ENCODE measurements around the gene PLEKHG4B.
A peak's percentile ranks its signal among the peaks of the same experiment; 100 is the strongest.

Gene PLEKHG4B

GRCh38 chr5:180286-180918 lies 88.4 kb downstream of the PLEKHG4B start:
- in situ Hi-C loops (cut with HindIII; ENCODE audit: low pct_unique_long_range_greater_than_20kb, low sequenced_read_pairs) = no loop called here
- TF ChIP-seq JUND (IDR thresholded peaks at IDR 0.05; ENCODE audit: low read depth) = no peak
- DNase-seq (ENCODE audit: low read depth in 1 of 2, low spot score in 1 of 2) = no peak

- DNase-seq (ENCODE audit: low read depth in 1 of 2, low spot score in 1 of 2) = no peak
- in situ Hi-C loops (cut with HindIII; ENCODE audit: low pct_unique_long_range_greater_than_20kb, low sequenced_read_pairs) = no loop called here
- TF ChIP-seq JUND (IDR thresholded peaks at IDR 0.05; ENCODE audit: low read depth) = no peak
These were observed 89.2 kb downstream of the PLEKHG4B start for GRCh38 chr5:181160-181559.

GRCh38 chr5:181566-181965 lies 89.6 kb downstream of the PLEKHG4B start:
- TF ChIP-seq JUND (IDR thresholded peaks at IDR 0.05; ENCODE audit: low read depth) = no peak
- no peak for DNase-seq (ENCODE audit: low read depth in 1 of 2, low spot score in 1 of 2)
- in situ Hi-C loops (cut with HindIII; ENCODE audit: low pct_unique_long_range_greater_than_20kb, low sequenced_read_pairs) = no loop called here

DNA sequence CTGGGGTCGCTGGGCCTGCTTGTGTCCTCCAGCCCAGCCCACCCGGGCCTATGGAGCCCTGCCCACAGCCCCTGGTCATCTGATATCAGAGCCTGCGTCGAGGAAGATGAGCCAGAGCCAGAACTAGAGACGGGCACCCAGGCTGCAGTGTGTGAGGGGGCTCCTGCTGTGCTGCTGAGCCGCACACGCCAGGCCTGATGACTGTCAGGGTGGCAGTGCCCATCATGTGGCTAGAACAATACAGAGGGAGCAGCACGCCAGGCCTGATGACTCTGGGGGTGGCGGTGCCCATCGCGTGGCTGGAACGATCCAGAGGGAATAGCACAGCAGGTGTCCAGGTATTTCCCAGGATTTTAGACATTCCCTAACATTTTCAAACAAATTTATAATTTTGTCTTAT lies 90.2 kb downstream of the PLEKHG4B start:
- DNase-seq (ENCODE audit: low read depth in 1 of 2, low spot score in 1 of 2) = no peak
- in situ Hi-C loops (cut with HindIII; ENCODE audit: low pct_unique_long_range_greater_than_20kb, low sequenced_read_pairs) = no loop called here
- no peak for TF ChIP-seq JUND (IDR thresholded peaks at IDR 0.05; ENCODE audit: low read depth)

DNA sequence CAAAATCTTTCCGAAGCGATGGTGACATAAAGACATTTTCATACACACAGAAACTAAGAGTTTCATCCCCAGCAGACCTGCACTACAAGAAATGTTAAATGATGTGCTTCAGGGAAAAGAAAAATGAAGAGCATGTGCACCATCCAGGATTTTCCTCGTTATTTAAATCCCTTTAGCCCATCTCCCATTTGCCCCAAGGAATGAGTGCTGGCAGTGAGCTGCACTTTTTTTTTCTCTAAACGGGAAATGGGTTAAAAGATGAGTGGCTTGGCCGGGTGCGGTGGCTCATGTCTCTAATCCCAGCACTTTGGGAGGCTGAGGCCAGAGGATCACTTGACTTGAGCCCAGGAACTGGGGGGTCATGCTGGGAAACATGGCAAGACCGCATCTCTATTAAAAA lies 92.5 kb downstream of the PLEKHG4B start:
- no peak for TF ChIP-seq JUND (IDR thresholded peaks at IDR 0.05; ENCODE audit: low read depth)
- DNase-seq (ENCODE audit: low read depth in 1 of 2, low spot score in 1 of 2) = peak in 1 of 2 experiments; percentile 78
- in situ Hi-C loops (cut with HindIII; ENCODE audit: low pct_unique_long_range_greater_than_20kb, low sequenced_read_pairs) = no loop called here

DNA sequence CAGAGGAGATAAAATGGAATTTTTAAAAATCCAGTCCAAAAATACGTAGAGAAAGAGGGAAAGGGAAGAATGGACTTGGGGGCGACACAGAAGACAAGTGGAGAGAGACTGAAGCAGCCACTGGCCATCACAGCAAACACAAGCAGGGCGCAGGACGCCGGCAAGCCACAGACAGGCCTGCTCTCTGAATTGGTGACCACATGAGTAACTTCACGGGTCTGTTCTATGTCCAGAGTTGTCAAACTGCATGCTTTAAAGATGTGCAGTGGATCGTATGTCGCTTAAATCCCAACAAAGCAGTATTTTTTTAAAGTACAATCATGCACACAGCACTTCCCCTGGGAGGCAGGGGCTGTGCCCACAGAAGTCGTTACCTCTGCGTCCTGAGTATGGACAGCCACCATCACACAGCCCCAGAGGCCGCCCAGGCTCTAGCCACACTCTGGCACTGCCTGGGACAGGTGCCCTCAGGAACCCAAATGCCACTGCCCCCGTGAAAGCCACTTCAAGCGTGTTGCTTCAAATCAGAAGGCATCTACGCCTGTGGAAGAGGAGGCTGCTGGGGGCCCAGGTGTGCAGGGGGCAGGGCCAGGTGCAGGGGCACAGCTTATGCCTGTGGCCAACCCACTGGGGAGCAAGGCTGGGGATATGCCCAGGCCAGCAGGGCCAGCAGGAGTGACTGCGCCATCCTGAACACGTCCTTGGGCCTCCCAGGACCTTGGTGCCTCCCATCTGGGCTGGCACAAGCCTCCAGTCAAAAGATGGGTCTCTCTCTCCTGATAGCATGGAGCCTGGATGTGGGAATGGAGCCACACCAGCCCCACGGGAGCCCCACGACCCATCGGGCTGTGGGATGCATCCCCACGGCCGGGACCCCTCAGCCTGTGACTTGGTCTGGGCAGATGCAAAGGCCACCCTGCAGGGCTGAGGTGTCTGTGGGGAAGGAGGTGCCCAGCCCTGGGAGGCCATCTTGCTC lies 93.4 kb downstream of the PLEKHG4B start:
- TF ChIP-seq JUND (IDR thresholded peaks at IDR 0.05; ENCODE audit: low read depth) = no peak
- in situ Hi-C loops (cut with HindIII; ENCODE audit: low pct_unique_long_range_greater_than_20kb, low sequenced_read_pairs) = no loop called here
- DNase-seq (ENCODE audit: low read depth in 1 of 2, low spot score in 1 of 2) = no peak

- in situ Hi-C loops (cut with HindIII; ENCODE audit: low pct_unique_long_range_greater_than_20kb, low sequenced_read_pairs) = no loop called here
- no peak for TF ChIP-seq JUND (IDR thresholded peaks at IDR 0.05; ENCODE audit: low read depth)
- DNase-seq (ENCODE audit: low read depth in 1 of 2, low spot score in 1 of 2) = no peak
These were observed 94.4 kb downstream of the PLEKHG4B start for GRCh38 chr5:186091-187041.

DNA sequence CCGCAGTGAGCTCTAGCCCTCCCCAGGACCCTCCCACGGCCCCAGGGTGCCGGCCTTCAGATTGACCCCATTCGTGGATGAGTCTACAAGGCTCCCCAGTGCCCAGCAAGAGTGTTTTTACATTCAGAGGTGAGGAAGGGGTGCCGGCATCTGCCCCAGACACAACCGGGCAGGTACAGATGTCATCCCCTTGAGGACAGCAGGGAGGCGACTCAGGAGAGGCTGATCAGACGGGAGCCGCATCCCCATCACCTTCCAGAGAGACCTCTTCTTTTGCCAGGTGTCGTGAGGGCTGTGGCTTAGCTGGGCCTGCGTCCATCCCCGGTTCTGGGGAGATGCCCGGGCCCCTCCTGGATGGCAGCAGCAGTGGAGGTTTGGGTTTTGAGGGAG lies 95.1 kb downstream of the PLEKHG4B start:
- no peak for TF ChIP-seq JUND (IDR thresholded peaks at IDR 0.05; ENCODE audit: low read depth)
- DNase-seq (ENCODE audit: low read depth in 1 of 2, low spot score in 1 of 2) = no peak
- in situ Hi-C loops (cut with HindIII; ENCODE audit: low pct_unique_long_range_greater_than_20kb, low sequenced_read_pairs) = no loop called here

GRCh38 chr5:187617-188451 lies 95.9 kb downstream of the PLEKHG4B start:
- in situ Hi-C loops (cut with HindIII; ENCODE audit: low pct_unique_long_range_greater_than_20kb, low sequenced_read_pairs) = no loop called here
- DNase-seq (ENCODE audit: low read depth in 1 of 2, low spot score in 1 of 2) = peak in 1 of 2 experiments; percentile 57
- TF ChIP-seq JUND (IDR thresholded peaks at IDR 0.05; ENCODE audit: low read depth) = no peak

- no peak for TF ChIP-seq JUND (IDR thresholded peaks at IDR 0.05; ENCODE audit: low read depth)
- peak; percentile 93 to 97 for DNase-seq (ENCODE audit: low read depth in 1 of 2, low spot score in 1 of 2)
- in situ Hi-C loops (cut with HindIII; ENCODE audit: low pct_unique_long_range_greater_than_20kb, low sequenced_read_pairs) = no loop called here
These were observed 96.8 kb downstream of the PLEKHG4B start for GRCh38 chr5:188488-189481.

DNA sequence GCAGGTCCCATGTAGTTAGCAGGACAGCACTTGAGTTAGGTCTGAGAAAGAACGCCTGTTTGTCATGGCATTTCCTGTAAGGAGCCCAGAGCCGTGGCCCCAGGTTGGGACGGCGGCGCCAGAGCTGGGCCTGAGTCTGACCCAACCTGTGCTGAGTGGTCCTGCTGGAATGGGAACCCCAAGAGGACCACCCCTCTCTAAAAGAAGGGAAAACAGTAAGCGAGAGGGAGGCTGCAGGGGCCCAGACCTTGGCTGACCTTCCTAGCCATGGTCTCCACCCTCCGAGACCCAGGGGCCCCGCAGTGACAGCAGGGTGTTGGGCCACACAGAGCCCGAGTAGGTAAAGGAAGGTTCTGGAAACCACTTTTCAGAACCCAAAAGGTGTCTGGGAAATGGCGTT lies 97.5 kb downstream of the PLEKHG4B start:
- in situ Hi-C loops (cut with HindIII; ENCODE audit: low pct_unique_long_range_greater_than_20kb, low sequenced_read_pairs) = no loop called here
- no peak for DNase-seq (ENCODE audit: low read depth in 1 of 2, low spot score in 1 of 2)
- TF ChIP-seq JUND (IDR thresholded peaks at IDR 0.05; ENCODE audit: low read depth) = no peak

Data from T47D (cell line).